DMS79 treated with DMSO at 0.1 percent for 48 hours (cell line): ENCODE data around the gene DMP1.
"Not testable (repeated sequence)": the region's sequence is repeated elsewhere in the genome, so short reads cannot be mapped to it uniquely, and the experiment has no call there.

Experiments
- DNase-seq: peaks from one replicate; lab custom pipeline; 2025; lab: John Stamatoyannopoulos, UW

The DMP1 gene

GRCh38 chr4:87688316-87688715 lies 38.2 kb downstream of the DMP1 start:
- no peak for DNase-seq

- not testable (repeated sequence) for DNase-seq
These were observed 40.9 kb downstream of the DMP1 start for GRCh38 chr4:87690947-87691346.

GRCh38 chr4:87692060-87692459 lies 42.0 kb downstream of the DMP1 start:
- DNase-seq, result not testable (repeated sequence)

GRCh38 chr4:87697272-87697671 lies 47.2 kb downstream of the DMP1 start:
- no peak for DNase-seq

DNA sequence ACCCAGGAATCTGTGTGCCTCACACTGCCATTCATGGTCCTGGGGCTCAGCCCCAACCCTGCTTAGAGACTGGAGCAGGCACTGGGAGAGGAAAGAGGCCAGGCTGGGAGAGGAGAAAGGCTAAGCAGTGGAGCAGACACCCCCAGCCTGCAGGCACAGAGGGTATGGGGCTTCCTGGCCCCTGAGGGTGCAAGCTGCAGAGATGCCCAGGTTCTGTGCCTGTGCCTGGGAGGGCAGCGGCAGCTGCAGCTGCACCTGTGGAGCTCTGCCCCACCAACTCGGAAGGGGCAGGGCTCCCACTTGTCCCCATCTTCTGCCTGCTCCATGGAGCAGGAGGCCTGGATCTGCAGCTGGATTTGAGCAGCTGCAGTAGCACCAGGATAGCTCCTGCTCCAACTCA lies 47.9 kb downstream of the DMP1 start:
- DNase-seq, result no peak

DNA sequence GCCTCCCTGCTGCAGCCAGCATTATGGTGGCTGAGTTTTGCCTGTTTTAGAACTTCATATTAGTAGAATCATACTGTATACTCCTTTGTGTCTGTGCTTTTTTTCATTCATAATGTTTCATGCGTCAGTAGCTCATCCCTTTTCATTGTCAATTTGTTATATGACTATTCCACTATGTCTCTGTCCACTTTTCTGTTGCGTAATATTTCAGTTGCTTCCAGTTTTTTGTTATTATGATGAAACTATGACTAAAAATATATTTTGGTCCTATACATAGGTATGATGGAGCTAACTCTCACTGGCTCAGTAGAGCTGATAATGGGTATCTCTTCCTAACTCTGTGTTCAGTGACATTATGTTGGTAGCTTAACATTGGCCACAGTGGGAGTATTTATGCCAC lies 48.3 kb downstream of the DMP1 start:
- DNase-seq, result no peak

GRCh38 chr4:87704001-87704400 lies 53.9 kb downstream of the DMP1 start:
- no peak for DNase-seq

GRCh38 chr4:87707279-87707918 lies 57.3 kb downstream of the DMP1 start:
- no peak for DNase-seq
